ENCODE results near the gene CFAP54.

The CFAP54 gene

DNA sequence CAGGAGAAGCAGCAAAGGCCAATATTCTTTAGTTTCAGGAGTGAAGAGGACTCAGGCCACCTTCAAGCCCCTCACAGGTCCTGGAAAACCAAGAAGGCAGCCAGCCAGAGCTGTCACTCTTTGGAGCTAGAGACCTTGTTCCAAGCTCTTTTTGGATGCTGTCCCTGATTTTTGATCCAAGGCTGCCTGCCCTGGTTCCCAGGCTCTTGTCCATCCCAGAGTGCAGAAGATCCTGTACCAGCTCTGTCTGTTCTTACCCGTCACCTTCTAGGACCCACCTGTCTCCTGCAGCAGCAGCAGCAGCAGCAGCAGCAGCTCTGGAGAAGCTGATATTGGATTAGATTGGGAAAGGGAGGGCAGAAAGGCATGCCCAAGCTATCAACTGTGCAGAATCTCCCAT, 260.6 kb downstream of the CFAP54 start:
- no peak for DNase-seq (ENCODE audit: low spot score)

DNA sequence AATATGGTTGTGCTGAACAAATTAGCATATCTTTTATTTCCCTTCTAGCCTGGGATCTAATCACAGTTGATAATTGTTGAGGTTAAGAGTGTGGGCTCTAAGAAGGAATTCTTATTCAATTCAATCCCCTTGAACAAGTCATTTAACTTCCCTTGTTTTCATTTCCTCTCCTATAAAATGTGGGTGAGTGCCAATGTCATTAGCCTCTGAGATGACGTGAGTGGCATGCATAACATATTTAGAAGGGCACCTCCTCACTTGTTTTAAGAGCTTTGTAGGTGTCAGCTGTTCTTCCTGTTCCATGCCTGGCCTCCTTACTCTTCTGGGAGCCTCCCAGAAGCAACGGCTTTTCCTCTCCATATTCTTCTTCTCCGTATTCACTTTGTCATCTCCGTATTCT, 262.2 kb downstream of the CFAP54 start:
- no peak for DNase-seq (ENCODE audit: low spot score)

DNA sequence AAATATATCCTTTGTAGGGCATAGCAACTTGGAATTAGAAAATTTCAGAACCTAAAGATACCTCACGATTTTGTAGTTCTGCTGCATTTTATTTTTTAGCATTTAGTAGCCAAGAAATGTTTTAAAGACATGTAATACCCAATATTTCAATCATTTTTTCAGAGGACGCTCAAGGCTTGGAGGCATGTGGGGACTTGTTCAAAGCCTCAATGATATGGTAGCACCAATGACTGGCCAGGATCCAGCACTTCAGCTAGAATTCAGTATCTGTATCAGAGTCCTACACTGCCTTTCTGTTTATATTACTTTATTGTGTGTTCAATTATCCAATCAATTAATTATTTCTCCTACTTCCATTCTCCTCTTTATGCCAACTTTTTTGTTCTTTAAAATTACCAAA, 262.8 kb downstream of the CFAP54 start:
- no peak for DNase-seq (ENCODE audit: low spot score)

DNA sequence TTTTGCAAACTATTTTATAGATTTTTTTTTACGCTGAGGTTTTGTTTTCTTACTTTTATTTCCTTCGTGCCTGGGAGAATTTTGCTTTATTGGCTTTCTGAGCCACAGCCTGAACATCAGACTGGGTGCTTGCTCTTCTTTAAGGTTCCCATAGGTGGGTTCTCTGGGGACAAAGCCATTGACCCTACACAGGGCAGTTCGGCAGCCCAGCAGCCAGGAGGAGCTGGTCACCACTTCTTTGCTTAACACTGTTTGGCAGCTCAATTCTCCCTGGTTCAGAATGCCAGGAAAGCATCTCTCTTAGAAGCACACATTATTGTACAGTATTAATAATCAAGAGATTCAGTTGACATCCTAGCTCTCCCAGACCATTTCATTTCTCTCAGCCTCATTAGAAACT, 276.9 kb downstream of the CFAP54 start:
- DNase-seq (ENCODE audit: low spot score) = no peak

DNA sequence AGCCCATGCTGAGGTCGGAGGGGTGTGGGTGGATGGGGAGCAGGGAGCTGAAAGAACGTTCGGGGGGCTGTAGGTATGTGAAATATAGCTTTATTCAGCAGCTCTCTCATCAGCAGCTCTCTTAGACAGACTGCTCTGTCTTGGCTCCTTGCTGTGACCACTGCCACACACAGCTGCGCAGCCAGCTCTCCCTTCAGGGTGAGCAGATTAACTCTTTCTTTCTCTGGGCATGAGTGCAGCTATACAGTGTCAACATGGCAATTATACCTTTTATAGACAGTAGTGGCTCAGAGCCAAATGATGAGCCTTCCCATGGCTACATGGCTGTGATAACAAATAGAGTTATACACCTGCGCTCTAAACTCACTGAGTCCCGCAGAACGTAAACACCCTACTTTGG, 280.0 kb downstream of the CFAP54 start:
- no peak for DNase-seq (ENCODE audit: low spot score)

DNA sequence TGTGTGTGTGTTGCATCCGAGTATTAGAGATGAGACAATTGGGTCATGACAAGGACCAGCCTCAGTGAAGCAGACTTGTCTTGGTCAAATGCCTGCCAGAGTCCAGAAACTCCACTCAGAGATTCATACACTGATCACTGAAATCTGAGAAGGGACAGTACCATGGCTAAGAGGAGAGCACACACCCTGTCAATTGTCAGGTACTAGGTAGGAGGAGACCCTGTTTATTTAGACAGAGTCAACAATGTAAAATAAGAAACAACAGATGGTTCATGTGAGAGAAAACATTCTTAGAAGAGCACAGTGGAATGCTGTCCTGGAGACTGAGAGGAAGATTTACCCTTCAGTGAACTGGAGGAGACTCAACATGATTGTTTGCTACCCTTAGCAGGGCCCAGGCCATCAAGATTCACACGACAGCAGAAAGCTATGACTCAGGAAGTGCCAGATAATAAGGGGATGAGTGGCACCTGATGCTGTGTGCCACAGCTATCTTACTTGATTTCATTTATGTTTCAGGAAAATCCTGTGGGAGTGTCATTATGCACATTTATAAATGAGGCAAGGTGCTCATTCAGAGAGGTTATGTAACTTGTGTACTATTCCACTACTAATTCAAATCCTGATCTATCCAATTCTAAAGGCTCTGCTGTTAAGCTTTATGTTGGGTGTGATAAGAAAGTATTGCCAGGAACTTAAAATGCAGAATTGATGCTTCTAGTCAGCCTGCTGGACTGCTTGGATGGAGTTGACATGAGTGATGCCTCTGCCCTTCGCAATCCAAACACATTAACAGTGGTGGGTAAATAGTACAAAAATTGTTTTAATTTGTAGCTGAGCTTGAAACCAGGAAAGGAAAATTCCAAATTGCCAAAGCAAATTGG, 281.1 kb downstream of the CFAP54 start:
- no peak for DNase-seq (ENCODE audit: low spot score)

DNA sequence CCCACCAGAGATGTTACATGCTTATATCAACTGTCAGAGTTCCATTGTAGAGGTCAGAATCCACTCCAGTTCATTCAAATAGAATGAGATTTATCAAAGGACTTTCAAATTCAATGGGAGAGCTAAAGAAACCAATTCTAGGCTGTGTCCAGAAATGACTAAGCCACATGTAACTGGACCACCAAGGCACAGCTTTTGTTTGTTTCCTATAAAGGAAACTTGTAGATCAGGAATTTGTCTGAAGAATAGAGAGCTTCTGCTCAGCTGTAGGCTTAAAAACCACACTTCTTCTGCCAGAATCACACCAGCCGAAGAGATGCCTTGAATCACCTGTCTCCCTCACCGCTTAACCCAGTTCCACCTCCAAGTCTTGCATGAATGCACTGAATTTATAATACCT, 283.7 kb downstream of the CFAP54 start:
- no peak for DNase-seq (ENCODE audit: low spot score)

DNA sequence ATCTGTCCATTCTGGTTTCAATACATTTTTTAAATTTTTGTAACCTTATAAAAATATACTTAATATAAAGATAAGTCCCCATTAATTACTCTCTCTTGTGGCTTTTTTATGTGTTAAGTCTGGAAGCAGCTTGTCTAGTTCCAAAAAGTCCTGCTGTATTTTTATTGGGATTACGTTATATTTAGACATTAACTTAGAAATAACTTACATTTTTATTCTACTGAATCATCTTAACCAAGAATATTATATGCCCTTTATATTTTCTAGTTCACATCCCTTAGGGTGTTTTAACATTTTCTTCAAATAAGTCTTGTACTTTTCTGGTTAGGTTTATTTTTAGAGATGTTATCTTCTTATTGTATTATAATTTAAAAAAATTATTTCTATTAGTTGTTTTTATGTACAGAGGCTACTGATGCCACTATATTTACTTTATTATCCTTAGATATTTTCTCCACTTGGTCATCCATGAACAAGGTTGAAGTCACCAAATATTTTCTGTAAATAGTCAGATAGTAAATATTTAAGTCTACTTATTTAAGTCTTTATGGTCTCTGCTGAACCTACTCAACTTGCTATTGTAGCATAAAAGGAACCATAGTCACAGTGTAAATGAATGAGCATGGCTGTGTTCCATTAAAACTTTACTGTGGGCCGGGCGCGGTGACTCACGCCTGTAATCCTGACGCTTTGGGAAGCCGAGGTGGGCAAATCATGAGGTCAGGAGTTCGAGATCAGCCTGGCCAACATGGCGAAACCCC, 285.3 kb downstream of the CFAP54 start:
- DNase-seq (ENCODE audit: low spot score) = no peak

DNA sequence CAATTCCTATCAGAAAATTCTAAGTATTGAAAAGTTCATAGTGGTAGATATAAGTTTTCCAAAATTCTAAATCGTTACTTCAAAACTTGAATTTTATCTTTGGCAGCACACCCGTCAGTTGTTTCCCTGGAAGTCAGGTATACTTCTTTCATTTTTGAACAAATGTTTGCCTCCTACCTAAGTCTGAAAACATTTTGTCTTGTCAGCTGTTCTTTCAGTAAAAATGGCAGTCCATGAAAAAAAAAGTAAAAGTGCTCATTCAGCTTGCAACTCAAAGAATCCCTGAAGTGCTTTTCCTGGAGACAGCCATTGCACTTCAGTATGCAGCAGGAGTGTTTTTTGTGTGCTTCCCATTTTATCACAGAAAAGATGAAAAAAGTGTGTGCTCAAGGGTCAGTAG, 287.5 kb downstream of the CFAP54 start:
- no peak for DNase-seq (ENCODE audit: low spot score)

DNA sequence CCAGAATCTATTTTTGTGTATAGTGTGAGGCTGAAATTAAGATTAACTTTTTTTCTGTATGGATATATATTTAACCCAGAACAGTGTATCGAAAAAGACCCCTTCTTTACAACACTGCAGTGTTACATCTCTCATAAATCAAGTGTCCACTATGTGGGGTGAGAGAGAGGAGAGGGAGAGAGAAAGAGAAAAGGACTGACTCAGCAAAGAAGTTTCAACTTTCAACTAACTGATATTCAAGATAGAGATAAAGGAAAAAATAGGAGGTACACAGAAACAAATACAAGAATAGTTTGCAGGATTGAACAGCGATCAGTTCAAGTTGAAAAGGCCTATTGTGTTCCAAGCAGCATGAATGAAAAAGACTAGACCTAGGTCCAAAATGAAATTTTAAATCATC, 291.0 kb downstream of the CFAP54 start:
- no peak for DNase-seq (ENCODE audit: low spot score)

DNA sequence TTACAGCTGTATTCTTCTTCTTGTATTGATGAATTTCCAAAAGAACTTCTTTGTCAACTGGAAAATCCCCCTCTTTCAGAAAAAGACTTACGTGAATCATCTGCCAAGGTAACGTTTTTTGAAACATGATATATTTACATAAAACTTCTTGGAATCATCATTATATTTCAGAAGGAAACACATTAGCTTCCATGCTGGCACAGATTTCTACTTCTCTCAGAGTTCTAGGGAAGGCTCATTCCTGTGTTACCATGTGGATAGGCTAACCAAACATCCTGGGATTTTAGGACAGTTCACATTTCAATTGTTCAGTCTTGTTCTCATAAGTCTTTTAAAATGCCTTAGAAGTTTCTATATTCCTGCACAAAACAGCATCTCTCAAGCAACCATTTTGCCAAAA, 297.4 kb downstream of the CFAP54 start:
- no peak for DNase-seq (ENCODE audit: low spot score)

DNA sequence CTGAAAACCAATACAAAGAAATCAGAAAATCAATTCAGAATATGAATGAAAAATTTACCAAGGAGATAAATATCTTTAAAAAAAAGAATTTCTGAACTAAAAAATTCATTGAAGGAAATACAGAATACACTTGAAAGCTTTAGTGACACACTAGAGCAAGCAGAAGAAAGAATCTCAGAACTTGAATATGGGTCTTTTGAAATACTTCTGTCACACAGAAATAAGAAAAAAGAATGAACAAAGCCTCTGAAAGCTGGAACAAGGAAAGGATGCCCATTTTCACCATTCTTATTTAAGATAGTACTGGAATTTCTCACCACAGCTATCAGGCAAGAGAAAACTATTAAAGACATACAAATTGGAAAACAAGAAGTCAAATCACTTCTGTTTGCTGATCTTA, 314.6 kb downstream of the CFAP54 start:
- no peak for DNase-seq (ENCODE audit: low spot score)

DNA sequence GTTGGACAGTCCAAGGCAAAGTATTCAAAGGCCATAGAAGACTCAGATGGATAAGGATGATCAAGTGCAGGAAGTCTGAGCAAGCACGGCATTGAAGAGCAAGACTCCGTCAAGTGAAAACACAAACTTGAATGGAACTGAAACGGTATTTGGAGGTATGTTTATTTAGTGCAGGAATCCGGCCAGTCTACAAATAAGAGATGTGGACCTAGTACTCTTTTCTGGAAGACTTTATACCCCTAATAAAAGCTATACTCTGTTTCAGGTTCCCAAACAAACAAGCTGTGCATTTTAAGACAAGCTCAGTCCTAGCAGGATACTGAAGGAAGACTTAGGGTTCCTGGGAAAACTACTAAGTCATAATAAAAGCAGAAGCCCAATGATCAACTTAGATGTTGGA, 316.9 kb downstream of the CFAP54 start:
- DNase-seq (ENCODE audit: low spot score) = no peak

DNA sequence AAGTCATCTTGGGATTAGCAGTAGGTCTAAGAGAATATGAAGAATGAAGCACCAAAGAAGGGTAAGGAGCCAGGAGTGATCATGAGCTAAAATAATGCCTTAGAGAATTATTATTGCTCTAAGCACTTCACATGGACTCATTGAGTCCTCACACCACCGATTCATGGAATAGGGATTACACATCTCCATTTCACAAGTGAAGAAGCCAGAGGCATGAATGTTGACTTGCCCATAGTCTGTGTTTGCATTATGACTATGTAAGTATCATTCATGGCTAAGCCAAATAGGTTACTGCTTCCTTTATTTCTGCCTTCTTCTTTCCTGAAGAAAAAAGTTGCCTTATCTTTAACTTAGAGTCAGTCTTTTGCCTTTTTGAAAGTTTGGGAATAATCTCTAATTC, 318.4 kb downstream of the CFAP54 start:
- no peak for DNase-seq (ENCODE audit: low spot score)

DNA sequence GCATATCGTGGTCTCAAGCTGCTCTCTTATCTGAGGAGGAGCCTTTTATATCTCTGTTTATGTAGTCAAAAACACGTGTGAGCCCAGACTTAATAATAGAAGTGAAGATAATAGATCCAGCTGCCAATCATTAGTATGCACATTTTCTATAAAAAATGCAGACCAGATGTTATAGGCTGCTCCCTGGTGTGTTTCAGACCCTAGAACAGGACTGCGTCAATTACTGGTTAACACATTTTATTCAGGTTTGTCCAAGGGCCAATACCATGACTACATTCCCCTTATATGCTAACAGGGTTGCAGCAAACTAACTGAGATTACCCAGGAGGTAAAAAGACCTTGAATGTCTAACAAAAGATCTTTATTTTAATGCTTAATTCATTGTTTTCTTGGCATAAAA, 319.2 kb downstream of the CFAP54 start:
- no peak for DNase-seq (ENCODE audit: low spot score)

DNA sequence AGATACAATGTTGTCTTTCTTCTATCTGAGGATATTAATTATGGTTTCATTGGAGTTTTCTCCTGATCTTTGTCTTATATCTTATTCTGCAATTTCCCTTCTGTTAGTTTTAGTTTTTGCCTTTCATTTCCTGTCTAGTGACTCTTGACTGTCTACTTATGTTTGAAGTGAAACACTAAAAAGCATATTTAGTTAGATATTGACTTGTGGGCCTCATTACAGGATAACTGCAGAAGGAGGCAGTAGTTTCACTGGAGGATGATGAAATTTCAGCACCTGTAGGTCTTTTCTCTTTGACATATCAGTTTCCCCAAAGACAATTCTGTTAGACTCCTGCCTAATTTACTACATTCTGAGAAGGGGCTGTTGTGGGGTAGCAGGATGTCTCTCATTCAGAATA, 320.1 kb downstream of the CFAP54 start:
- no peak for DNase-seq (ENCODE audit: low spot score)

DNA sequence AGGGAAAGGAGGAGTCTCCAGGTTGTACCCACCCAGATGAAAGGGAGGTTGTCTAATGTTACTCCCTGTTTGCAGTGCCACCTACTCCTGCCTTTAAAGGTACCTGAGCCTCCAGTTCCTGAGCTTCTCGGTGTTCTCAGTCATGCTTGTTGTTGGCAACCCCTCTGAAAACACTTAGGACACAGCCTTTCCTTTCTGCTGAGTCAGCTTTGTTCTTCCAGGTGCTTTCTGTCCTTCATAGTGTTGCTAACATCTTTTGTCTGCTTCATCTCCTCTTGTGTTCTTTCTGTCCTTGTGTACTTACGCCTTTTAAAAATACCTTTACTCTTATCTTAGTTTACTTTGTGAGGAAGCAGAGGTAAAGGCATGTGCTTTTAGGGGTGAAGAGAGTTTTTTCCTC, 320.7 kb downstream of the CFAP54 start:
- DNase-seq (ENCODE audit: low spot score) = no peak

DNA sequence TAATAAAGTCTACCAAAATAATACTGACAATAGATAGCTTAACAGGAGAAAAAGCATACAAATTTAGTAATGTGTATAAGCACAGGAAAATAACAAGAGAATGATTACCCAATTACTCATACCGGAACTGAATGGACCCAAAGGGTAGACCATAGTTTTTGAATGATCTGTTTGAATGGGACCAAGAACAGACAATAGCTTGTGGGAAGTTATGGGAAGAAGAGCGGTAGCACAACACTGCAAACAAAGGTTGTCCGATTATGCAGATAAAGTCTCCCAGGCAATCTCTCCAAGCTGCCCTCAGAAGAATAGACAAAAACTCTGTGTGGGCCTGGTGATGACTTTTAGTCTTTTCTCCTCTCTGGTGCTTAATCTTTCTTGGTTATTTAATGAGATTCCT, 321.1 kb downstream of the CFAP54 start:
- DNase-seq (ENCODE audit: low spot score) = no peak

DNA sequence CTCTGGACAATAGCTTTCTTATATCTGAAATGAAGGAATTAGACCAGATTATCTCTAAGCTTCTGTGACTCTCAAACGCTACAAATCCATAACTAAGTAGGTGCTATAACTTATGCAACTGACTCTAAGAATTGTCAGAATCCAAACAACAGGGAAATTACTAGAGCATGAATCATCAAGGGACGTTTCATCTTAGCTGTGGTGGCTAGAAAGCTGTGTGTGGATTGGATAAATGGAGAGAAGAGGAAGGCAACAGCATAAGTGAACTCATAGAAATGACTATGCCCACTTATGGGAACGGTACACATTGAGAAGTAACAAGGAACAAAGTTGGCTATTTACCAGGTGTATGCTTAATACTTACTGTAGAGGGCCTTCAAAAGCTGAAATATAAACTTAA, 321.7 kb downstream of the CFAP54 start:
- no peak for DNase-seq (ENCODE audit: low spot score)

DNA sequence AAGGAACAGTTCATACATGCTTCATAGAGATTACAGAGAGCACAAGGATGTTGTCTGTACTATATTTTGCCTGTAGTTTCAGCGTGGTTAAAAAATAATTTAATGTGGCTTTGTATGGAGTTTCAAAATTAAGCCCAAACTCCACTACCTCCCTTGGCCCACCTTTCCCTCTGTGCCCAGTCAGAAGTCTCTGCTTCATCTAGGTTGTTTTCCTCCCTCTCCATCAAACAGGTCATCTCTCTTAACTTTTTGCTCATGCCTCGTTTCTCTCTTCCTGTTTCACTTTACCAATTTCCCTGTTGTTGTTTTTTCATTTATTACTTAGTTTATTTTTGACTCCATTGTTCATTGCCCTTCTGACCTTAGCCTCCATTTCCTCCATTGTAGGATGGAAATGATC, 322.8 kb downstream of the CFAP54 start:
- DNase-seq (ENCODE audit: low spot score) = no peak

DNA sequence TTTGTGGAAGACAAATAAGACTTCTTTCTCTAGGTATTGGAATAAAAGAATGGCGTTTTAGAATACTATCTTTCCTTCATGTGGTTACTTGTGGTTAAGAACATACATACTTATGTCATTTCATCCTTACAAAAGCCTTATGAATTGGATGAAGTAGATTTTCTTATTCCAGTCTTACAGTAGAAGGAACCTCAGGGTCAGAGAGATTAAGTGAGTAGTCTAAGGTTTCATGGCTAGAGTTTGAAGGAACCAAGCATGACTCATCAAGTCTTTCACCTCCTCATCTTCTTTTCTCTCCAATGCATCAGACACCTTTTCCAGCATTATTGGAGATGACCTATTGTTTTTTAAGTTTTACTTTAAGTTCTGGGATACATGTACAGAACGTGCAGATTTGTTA, 324.8 kb downstream of the CFAP54 start:
- DNase-seq (ENCODE audit: low spot score) = no peak

DNA sequence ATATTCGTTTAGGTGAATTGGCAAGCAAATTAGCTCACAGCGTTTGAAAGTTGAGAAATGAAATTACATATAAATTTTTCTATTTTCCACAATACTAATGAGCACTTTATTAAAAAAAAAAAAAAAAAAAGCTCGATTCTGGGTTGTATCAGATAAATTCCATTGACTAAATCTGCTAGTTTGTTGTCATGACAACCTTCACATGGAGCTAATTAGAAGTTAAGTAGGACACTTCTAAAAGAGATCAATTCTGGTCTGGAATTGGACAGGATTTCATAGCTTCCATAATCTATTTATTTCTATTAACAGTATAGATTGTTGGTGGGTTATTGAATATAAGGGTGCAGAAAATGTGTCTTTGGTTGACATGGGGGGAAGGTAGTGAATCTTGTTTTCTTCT, 332.2 kb downstream of the CFAP54 start:
- DNase-seq (ENCODE audit: low spot score) = no peak

DNA sequence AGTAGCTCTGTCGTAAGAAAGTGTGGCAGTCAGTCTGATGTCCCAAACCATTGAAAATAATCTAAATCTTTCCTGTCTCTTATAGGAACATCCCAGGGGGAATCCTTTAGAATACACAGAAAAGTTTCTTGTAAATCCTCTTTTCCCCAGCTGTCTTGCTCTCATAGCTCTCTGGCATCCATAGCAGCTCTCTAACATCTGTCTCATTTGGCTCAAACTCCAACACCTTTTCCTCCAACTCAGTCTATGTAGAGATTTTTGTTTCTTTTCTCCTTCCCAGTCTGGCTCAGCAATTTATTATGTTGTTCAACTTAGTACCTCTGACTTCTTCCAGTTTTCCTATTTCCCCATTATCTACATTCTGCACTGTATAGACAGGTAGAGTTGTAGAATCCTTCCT, 333.3 kb downstream of the CFAP54 start:
- no peak for DNase-seq (ENCODE audit: low spot score)
